GM12801 (cell line): Measurements from ENCODE around the gene CBX2.

ENCODE experiments used
- CTCF ChIP-seq: IDR thresholded peaks from one replicate; pipeline ENCODE4 v1.5.1; 2011; ENCODE audit warnings: control low read depth; ENCODE audit not compliant: insufficient read length; ENCODE audit errors: extremely low read depth

Gene CBX2

GRCh38 chr17:79802736-79803420 is 24.9 kb downstream of the CBX2 start:
- no peak for TF ChIP-seq CTCF

- no peak for TF ChIP-seq CTCF
These were observed 25.6 kb downstream of the CBX2 start for GRCh38 chr17:79803421-79803996.

- no peak for TF ChIP-seq CTCF
These were observed 26.3 kb downstream of the CBX2 start for GRCh38 chr17:79803997-79804855.

GRCh38 chr17:79804856-79805696 is 27.1 kb downstream of the CBX2 start:
- TF ChIP-seq CTCF = no peak

GRCh38 chr17:79806446-79806760 is 28.5 kb downstream of the CBX2 start:
- TF ChIP-seq CTCF = no peak

GRCh38 chr17:79806863-79807720 is 29.1 kb downstream of the CBX2 start:
- no peak for TF ChIP-seq CTCF
